ENCODE data around the gene AMY2B. TPM values are rescaled to one million over a fixed set of nuclear protein-coding genes. Genes with fewer than 3 reads are reported as not detected.

AMY2B gene
- total and polyA plus RNA-seq, 2 donors (not counting 1 experiment from before 2014, with no cell fraction given), result 32.6 to 43.8 TPM

GRCh38 chr1:103561643-103562395 lies 9.6 kb upstream of the AMY2B start:
- Histone ChIP-seq H3K27ac (ENCODE audit: low read length in 2 of 2) (peak overlapping the region in 1 of 2 donors; percentile 0), H3K36me3 (replicated peaks in 1 of 2; ENCODE audit: control extremely low read depth in 1 of 2, control insufficient read depth in 1 of 2, extremely low read depth in 1 of 2, insufficient read depth in 2 of 2, low read length in 1 of 2) (peaks cover 0 to 3% of the 10 kb centered on the region in 2 experiments), H3K79me2 (ENCODE audit: control insufficient read depth, insufficient read depth, low read length) (no peaks in the 10 kb centered on the region), H3K4me3 (ENCODE audit: control extremely low read depth in 1 of 5, extremely low read depth in 1 of 5, insufficient read depth in 1 of 5, low read depth in 2 of 5, low read length in 4 of 5) (no peak overlapping the region), H2AFZ (ENCODE audit: insufficient read depth, low read depth, low read length, poor library complexity, severe bottlenecking) (no peak overlapping the region), H4K20me1 (ENCODE audit: control insufficient read depth, insufficient read depth, low read length, poor library complexity, severe bottlenecking) (no peaks in the 10 kb centered on the region), H3K4me1 (ENCODE audit: control insufficient read depth in 2 of 2, insufficient read depth in 2 of 2, low read length in 2 of 2) (no peaks in the 10 kb centered on the region), H3K4me2 (replicated peaks; ENCODE audit: low read depth, low read length, poor library complexity, severe bottlenecking) (peak overlapping the region; percentile 2), H3K9me3 (ENCODE audit: control extremely low read depth in 1 of 3, control insufficient read depth in 2 of 3, insufficient read depth in 1 of 3, low read length in 2 of 3) (no peaks in the 10 kb centered on the region), H3K9ac (ENCODE audit: low read length) (no peak overlapping the region), H3K27me3 (replicated peaks in 1 of 4; ENCODE audit: control extremely low read depth in 1 of 4, control insufficient read depth in 3 of 4, insufficient read depth in 4 of 4, low read length in 3 of 4) (no peaks in the 10 kb centered on the region)
- Mint-ChIP-seq H3K27ac (peak overlapping the region; percentile 1), H3K27me3 (no peaks in the 10 kb centered on the region), H3K9me3 (ENCODE audit: insufficient read depth) (no peaks in the 10 kb centered on the region), H3K4me3 (no peak overlapping the region), H3K4me1 (peaks cover 9% of the 10 kb centered on the region)
- DNase-seq (no peak), ATAC-seq (ENCODE audit: low read depth) (no peak)
- CTCF ChIA-PET, result no interaction called here
- POLR2A ChIA-PET, result no interaction called here
- TF ChIP-seq CTCF (IDR thresholded peaks at IDR 0.05), result no peak
- intact Hi-C loops (cut with micrococcal nuclease), result no loop called here
- WGBS (ENCODE audit: insufficient coverage), result 40% methylated on average over 2 of the region's 2 CpGs

GRCh38 chr1:103563056-103563455 lies 8.3 kb upstream of the AMY2B start:
- Histone ChIP-seq H3K4me1 (ENCODE audit: control insufficient read depth in 2 of 2, insufficient read depth in 2 of 2, low read length in 2 of 2) (no peaks in the 10 kb centered on the region), H3K36me3 (replicated peaks in 1 of 2; ENCODE audit: control extremely low read depth in 1 of 2, control insufficient read depth in 1 of 2, extremely low read depth in 1 of 2, insufficient read depth in 2 of 2, low read length in 1 of 2) (peaks cover 0 to under 1% of the 10 kb centered on the region in 2 experiments), H3K9me3 (ENCODE audit: control extremely low read depth in 1 of 3, control insufficient read depth in 2 of 3, insufficient read depth in 1 of 3, low read length in 2 of 3) (no peaks in the 10 kb centered on the region), H4K20me1 (ENCODE audit: control insufficient read depth, insufficient read depth, low read length, poor library complexity, severe bottlenecking) (no peaks in the 10 kb centered on the region), H3K4me2 (replicated peaks; ENCODE audit: low read depth, low read length, poor library complexity, severe bottlenecking) (no peak overlapping the region), H3K9ac (ENCODE audit: low read length) (no peak overlapping the region), H3K79me2 (ENCODE audit: control insufficient read depth, insufficient read depth, low read length) (no peaks in the 10 kb centered on the region), H3K4me3 (ENCODE audit: control extremely low read depth in 1 of 5, extremely low read depth in 1 of 5, insufficient read depth in 1 of 5, low read depth in 2 of 5, low read length in 4 of 5) (no peak overlapping the region), H3K27me3 (replicated peaks in 1 of 4; ENCODE audit: control extremely low read depth in 1 of 4, control insufficient read depth in 3 of 4, insufficient read depth in 4 of 4, low read length in 3 of 4) (no peaks in the 10 kb centered on the region), H2AFZ (ENCODE audit: insufficient read depth, low read depth, low read length, poor library complexity, severe bottlenecking) (no peak overlapping the region), H3K27ac (ENCODE audit: low read length in 2 of 2) (no peak overlapping the region)
- Mint-ChIP-seq H3K4me1 (peaks cover 9% of the 10 kb centered on the region), H3K27me3 (no peaks in the 10 kb centered on the region), H3K4me3 (no peak overlapping the region), H3K27ac (no peak overlapping the region), H3K9me3 (ENCODE audit: insufficient read depth) (no peaks in the 10 kb centered on the region)
- ATAC-seq (ENCODE audit: low read depth) (no peak), DNase-seq (no peak)
- no CpG with 5 or more reads among the region's 4 CpGs for WGBS (ENCODE audit: insufficient coverage)
- TF ChIP-seq EZH2 (IDR thresholded peaks at IDR 0.05; ENCODE audit: borderline replicate concordance, insufficient read depth, low read depth, low read length, poor library complexity, severe bottlenecking) (no peak), CTCF (IDR thresholded peaks at IDR 0.05) (no peak)
- ChIA-PET CTCF (no interaction called here), POLR2A (no interaction called here)
- intact Hi-C loops (cut with micrococcal nuclease), result no loop called here
